Lower leg skin (tissue), 3 donors: ENCODE results near the gene RAP2A.

Experiments
- POLR2A ChIP-seq, 2 donors: fragments of 450-650 bp; IDR thresholded peaks; one replicate each; pipeline ENCODE4 v1.6.1; 2016 to 2017; ENCODE audit warnings: antibody characterized with exemption in 2 of 2, mild to moderate bottlenecking in 1 of 2, moderate library complexity in 1 of 2
- TF ChIP-seq, protein P1 (sequence below), 3 donors: fragments of 450-650 bp; IDR thresholded peaks; one replicate each; pipeline ENCODE4 v1.5.1; 2016; ENCODE audit warnings: antibody characterized with exemption in 3 of 3, mild to moderate bottlenecking in 3 of 3, moderate library complexity in 2 of 3

DNA sequence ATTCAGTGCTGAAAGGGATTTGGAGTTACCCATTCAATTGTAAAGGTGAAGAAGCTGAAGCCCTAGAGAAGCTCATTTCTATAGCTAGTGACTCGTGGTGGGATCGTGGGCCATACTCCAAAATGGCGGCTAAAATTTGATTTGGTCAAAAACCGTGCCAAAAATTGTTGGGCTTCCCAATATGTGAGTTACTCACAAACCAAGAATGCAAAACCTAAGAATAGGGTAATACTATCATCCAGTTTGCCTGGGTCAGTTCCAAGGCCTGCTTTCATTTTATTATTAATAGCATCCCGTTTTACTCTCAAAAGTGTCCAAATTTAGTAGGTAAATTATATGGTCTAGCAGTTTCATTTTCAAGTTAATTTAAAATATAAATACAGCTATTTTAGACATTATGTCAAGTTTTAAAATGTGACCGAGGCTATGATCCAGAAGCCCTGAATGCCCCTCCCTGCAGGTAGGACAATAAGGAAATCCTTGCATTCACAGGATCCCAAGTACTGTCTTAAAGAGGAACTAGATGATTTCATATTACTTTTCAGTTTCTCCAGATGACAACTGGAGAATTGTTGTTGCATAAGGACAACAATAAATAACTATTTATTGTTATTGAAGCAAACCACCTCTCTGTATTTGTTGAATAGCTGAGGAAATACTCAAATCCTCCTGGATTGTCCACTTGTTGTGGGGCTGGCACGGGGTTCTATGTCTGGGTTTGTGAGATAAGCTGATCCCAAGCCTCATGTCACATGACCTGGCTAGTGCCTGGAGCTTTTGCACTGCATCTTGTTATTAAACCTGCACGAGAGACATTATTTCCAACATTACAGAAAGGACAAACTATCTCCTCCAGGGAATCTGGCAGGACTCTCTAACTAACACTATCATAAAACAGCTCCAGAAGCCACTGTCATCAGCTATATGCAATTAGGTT lies 11.6 kb upstream of the RAP2A start:
- TF ChIP-seq POLR2A (IDR thresholded peaks at IDR 0.05) = no peak
- TF ChIP-seq, protein P1, sequence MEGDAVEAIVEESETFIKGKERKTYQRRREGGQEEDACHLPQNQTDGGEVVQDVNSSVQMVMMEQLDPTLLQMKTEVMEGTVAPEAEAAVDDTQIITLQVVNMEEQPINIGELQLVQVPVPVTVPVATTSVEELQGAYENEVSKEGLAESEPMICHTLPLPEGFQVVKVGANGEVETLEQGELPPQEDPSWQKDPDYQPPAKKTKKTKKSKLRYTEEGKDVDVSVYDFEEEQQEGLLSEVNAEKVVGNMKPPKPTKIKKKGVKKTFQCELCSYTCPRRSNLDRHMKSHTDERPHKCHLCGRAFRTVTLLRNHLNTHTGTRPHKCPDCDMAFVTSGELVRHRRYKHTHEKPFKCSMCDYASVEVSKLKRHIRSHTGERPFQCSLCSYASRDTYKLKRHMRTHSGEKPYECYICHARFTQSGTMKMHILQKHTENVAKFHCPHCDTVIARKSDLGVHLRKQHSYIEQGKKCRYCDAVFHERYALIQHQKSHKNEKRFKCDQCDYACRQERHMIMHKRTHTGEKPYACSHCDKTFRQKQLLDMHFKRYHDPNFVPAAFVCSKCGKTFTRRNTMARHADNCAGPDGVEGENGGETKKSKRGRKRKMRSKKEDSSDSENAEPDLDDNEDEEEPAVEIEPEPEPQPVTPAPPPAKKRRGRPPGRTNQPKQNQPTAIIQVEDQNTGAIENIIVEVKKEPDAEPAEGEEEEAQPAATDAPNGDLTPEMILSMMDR (IDR thresholded peaks at IDR 0.05) = no peak
